OCI-M2 (cell line): ENCODE data around the gene IL22.

Experiments used
- DNase-seq: peaks from one replicate; lab custom pipeline; 2025; ENCODE audit not compliant: unreplicated experiment; lab: John Stamatoyannopoulos, UW

Gene IL22

DNA sequence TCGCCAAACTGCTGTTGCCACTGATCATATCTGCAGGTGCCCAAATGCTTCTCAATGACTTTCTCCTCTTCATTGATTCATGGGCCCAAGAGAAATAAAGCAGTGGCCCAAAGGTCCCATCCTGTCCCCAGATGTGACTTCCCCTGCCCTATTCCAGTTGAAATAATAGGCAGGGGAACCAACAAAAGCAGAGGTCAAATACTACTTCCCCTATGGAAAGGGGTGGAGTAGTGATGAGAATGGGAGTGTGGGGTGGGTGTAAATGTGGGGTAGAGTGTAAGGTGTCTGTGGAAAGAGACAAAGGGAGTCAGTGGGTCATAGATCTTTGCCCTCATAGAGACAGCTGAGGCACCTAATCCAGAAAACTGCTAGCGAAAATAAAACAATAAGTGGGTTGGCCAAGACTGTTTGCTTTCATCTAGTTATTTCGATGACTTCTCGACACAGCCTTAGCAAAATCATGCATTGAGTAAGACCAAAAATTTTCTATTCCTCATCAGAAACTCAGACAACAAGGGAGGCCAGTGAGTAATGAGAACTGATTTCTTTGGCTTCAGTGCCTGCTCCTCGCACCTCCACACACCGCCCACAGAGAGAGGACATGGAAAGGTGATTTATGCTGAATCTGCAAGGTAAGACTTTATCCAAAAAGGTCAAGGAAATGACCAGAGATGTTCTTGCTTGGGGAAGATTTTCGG is 10.9 kb upstream of the IL22 start:
- no peak for DNase-seq

DNA sequence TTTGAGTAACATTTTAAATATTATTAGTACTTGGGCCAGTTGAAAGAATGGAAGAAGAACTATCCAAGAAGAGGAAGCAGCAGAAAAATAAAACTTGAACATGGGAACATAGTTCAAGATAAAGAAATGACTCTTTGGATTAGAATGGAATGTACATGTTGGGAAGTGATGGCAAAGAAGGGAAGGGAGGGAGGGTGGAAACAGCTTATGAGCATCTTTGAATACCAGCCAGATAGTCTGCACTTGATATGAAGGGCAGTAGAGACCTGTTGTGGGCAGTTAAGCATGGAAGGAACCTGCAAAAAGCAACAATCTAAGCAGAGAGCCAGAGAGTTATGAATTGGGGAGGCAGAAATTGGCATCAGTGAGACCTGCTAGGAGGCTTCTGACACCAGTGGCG is 10.0 kb upstream of the IL22 start:
- no peak for DNase-seq

DNA sequence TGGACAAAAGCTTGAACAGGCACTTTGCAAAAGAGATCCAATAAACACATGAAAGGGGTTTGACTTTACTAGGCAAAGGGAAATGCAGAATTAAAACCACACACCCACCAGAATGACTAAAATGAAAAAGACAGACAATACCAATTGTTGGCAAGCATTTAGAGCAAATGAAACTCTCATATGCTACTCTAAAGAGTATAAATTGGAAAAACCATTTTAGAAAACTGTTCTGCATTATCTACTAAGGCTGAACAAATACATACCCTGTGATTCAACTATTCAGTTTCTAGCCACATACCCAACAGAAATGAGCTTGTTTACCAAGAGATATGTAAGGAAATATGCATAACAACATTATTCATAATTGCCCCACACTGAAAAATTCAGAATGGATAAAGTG is 8.5 kb upstream of the IL22 start:
- no peak for DNase-seq

DNA sequence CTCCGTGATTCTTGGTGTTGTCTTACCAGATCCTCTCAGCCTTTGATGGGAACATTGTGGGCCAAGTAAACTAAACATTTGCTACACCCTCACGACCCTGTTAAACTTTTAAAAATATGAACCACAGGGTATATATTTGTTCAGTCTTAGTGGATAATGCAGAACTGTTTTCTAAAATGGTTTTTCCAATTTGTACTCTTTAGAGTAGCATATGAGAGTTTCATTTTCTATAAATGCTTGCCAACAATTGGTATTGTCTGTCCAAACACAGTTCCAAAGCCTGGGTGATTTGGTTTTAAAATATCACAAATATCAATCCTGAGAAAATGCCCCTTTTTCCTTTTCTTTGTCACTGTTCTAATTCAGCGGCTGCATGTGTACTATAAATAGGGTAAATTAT is 6.7 kb upstream of the IL22 start:
- no peak for DNase-seq

DNA sequence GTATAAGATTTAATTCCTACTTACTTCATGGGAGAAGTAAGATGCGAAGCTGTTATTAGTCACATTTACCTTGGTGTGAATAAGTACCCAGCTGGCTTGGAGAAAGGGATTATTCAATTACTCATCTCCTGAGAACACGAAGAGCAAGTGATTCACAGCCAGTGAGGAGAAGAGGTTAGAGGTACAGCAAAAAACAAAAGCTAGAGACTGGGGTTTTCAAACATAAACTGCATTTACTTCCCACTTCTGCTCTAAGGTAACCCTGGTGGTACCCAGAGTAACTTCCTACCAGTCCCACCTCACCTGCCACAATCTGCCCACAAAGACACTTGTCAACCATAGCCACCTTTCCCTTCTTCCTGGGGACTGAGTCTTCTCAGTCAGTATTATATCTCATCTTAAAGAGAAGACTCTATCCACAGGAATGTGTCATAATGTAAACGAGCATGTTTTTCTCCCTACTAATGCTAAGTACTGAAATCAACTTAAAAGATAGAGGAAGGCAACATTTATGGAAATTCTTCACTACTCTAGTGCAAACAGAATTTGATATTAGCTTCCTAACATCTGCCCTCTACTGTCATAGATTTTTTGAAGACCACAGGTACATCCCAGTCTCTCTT is 6.0 kb upstream of the IL22 start:
- no peak for DNase-seq

DNA sequence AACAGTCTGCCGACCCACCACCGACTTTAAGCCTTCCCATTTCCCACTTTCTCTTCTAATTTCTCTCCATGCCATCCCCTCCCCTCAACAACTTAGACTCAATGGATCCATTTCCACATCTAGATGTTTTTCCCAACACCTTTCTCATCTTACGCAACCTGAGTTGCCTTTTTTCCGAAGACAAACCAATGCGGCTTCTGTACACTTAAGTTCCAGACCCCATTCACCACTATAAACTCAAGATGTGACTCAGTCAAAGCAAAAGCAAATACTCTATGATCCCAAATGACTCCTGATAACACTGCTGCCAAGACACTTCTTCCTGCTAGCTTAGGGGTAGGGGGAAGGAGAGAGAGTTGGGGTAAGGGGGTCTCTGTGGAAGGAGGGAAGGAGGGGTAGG is 1.3 kb downstream of the IL22 start:
- no peak for DNase-seq

DNA sequence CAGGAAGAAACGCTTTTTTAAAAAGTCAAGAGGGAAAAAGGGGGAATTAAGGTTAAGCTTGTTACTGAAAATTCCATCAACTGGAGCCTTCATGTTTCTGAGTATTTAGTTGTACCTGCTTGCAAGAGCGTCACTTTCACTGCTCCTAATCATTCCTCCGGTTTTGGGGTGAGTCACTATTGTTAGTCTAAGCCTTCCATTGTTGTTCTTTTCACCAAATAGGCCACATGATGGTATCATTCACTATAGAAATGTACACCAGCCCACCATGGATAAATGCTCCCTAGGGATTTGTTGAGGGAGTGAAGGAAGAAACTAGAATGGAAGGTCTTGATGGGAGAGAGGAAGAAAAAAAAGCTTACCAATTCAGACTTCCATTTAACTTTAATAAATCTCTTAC is 3.0 kb downstream of the IL22 start:
- no peak for DNase-seq

DNA sequence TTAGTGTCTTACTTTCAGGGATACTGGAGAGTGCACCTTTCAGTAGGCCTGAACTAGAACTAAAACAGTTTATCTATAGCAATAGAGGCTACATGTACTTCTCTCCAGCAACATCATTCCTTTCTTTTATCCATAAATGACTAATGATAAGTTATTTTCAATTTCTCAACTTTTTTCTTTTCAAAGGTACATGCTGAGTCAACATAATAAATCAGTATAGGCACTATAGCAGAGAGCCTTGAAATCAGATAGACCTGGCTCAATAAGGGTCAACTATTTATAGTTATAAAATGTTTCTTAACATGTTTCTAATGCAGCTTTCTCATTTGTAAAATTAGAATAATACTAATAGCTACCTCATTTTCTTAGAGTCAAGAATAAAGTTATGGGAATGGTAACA is 5.6 kb downstream of the IL22 start:
- no peak for DNase-seq

DNA sequence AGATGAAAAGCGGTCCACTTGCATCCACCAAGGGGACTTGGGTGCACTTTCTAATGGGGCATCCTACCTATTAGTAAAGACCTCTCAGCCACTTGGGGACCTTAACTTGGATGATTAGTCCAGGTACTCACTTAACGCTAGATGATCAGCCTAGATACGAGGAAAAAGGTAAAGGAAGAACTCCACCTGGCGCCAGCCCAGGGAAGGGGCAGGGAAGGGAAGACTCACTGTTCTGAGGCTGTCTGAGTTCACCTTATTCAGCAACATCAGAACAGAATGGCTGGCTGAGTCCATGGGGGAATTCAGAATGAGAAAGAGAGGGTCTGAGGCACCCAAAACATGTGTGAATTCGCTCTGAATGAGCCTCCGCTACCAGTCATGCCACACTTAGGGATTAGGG is 7.1 kb downstream of the IL22 start:
- DNase-seq, result no peak

DNA sequence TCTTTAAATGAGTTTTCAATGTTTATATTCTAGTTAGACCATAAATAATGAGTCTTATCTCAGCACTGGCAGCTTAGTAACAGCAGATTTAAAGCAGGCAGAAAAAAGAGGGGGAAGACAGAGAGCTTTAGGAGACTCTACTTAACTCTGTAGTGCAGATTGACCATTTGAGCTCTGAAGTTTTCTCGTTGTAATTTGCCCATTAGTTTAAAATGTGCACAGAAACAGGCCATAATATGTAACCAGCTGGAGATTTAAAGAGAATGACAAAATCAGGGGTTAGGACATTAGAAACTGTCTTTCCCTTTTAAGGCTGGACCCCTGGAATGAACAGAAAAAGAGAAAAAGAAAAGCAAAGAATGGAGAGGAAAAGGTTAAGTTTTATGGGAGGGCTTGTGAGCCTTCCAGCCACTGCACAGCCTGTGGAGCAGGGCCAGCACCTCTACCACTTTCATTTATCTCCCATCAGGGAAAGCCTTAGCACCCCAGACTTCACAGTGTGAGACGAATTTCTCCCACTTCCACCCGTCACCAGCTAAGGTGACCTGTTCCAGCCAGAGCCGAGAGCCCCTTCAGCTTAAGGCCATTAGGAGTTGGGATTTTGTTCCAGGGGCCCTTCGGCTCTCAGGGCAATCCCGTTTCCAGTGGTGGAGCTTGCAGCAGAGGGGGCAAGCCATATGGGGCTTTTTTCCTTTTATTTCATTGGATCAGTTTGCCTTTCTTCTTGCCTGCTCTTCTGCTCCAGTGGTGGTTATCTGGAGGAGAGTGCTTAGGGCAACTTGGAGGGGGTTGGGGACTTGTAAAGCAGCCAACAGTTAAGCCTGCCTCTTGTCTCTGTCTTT is 8.0 kb downstream of the IL22 start:
- DNase-seq, result no peak

DNA sequence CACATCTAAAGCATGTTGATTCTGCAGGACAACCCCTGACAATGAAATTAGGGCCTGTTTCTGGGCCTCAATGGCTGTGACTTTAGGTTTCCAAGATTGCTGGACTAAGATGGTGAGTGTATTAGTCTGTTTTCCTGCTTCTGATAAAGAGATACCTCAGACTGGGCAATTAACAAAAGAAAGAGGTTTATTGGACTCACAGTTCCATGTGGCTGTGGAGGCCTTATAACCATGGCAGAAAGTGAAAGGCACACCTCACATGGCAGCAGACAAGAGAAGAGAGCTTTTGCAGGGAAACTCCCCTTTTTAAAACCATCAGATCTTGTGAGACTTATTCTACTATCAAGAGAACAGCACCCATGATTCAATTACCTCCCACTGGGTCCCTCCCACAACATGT is 10.6 kb downstream of the IL22 start:
- no peak for DNase-seq

DNA sequence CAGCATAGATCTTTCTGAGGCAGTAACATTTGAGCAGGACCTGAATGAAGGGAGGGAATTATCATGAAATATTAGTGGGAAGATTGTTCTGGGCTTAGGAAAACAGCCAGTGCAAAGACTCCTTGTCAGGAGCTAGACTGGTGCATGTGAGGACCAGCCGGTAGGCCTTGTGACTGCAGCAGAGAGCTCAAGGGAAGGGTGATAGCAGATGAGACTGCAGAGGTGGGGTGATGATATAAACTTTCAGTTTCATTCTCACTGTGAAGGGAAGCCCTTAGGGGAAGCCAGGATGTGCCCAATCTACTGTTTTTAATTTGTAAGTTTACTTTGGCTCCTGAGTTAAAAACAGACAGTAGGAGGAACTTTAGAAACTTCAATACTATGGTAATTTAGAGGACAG is 12.4 kb downstream of the IL22 start:
- DNase-seq, result no peak

DNA sequence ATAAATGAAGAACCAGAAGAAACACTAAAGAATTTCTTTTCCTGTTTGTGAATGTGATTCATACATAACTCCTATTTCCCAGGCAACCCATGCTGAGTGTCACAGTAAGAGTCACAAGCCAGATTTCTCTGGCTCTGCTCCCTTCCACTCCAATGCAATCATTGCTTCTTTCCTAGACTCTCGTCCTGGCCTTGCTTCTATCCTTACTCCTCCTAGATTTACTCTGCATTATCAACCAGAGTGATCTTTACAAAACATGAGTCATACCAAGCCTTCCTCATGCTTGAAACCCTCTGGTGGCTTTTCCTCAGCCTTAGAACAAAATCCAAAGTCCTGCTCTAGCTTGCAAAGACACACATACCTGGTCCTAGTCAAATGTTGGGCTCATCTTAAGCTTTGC is 13.3 kb downstream of the IL22 start:
- no peak for DNase-seq

DNA sequence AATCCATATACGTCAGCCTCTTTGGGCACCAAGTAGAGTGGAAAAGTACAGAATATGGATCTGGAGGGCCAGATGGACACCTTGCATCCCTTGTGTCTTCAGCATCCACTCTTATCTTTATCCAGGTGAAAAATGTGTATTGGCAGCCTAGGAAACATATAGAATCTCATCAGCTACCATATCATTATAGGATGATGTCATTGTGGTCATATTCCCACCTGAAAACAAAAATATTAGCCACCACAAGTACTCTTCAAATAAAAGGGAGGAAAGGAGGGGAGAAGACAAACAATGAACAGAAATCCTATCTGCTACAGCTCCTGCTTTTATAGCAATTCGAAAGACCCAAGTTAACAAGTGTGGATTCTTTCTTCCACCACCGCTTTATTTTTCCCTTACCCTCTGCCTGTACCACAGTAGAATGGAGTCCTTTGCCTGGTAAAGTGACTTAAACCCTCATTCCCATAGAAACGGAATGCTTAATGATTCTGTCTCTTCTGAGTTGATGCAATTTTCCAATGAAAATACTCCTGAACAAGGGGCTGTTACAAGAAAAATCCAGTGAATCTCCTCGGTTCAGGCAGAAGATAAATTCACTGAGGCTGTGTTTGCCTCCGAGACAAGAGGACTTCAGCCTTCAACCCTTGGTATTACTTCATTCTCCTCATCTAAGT is 14.0 kb downstream of the IL22 start:
- DNase-seq, result no peak

DNA sequence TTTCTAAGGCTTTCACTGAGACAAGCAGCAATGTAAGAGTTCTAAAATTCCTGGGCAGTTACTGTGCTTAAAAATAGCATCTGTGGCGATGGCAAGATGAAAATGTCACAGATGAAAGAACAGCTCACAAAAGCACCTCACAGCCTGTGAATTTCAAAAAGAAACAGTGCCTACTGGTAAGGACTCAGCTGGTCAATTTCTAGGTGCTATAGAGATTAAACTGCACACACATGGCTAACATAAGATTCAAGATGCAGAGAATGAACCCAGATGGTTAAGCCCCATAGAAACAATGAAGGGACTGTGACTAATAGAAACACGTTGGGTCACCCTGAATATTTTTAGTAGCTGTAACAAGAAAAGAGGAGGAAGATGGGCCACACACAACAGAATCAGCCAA is 15.8 kb downstream of the IL22 start:
- DNase-seq, result no peak

DNA sequence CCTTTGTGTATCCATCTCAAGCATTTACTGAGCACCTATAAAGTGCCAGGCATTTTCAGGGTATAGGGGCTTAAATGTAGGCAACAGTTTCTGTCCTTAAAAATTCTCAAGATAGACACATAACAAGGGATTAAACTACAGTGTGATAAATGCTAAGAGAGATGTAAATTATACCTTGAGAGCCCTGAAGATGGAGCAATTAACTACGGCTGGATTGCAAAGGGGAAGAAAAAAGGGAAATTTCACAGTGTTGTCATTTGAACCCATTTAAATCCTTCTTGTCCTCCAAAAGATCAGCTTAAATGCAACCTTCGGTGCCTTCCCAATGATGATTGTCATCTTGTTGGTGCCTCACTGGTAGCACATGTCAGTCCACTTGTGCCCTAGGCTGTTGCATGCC is 16.3 kb downstream of the IL22 start:
- DNase-seq, result no peak

DNA sequence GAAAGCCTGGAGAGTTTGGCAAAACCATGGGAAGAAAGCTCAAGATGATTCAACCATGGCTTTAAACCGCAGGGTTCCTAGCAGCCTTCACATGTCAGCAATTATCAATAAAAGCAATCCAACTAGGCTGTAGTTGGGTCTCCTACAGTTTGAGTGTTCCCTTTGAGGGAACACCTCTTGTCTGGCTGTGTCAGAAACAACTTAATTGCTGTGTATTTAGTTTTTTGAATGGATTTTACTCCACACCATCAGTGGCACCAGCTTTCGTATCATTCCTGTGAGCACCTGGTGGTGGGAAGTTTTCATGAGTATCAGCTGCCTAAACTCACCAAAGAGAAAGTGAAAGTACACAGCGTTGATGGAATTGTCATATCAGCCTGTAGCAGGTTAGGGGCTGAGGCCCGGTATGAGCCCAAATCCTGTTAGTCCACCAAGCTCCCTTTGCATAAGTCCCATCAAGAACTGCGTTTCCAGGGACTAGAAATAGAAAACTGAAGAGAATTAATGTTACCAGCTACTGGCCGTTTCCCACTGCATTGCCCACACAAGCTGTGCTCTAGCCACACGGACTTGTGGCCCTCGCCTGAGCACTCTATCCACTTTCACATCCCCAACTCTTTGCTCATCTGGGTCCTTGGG is 16.9 kb downstream of the IL22 start:
- no peak for DNase-seq

DNA sequence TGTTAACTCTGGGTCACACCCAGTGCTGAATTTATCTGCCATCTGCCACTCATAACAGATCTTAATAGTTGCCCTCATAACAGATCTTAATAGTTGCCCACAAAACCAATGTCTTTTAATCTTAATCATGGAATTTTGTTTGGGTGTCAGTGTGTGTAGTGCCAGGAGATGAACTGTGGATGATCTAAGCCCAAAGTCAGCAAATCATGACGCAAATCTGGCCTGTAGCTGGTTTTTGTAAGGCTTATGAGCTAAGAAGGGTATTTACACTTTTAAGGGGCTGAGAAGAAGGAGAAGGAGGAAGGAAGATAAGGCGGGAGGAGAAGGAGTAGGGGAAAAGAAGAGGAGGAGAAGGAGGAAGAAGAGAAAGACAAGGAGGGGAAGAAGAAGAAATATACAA is 17.8 kb downstream of the IL22 start:
- no peak for DNase-seq

DNA sequence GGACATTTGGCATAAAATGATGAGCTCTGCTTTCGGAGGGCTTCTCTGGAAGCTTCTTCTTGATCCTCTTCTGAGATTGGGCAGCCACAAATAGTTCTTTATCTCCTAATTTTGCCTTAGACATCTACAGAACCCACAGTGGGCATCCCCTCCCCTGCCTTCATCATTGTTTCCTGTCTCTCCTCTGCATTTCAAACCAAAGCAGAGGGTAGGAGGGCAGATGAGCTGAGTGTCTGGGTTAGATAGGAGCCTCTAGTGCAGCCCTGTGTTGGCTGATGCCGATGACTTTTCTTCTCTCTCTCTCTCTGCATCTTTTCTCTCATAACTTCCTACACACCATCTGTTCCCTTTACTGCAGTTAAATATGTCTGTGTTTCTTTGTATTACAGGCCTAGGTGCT is 19.3 kb downstream of the IL22 start:
- no peak for DNase-seq

DNA sequence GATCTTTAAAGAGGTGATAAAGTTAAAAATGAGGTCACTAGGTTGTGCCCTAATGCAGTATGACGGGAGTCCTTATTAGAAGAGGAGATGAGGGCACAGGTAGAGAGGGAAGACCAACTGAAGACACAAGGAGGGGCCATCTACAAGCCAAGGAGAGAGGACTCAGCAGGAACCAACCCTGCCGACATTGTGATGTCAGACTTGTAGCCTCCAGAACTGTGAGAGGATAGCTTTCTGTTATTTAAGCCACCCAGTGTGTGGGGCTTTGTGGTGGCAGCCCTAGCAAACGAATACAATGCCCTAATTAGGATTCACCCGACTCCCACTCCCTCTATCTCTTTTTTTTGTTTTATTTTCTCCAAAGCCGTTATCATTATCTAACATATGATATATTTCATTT is 19.9 kb downstream of the IL22 start:
- no peak for DNase-seq

DNA sequence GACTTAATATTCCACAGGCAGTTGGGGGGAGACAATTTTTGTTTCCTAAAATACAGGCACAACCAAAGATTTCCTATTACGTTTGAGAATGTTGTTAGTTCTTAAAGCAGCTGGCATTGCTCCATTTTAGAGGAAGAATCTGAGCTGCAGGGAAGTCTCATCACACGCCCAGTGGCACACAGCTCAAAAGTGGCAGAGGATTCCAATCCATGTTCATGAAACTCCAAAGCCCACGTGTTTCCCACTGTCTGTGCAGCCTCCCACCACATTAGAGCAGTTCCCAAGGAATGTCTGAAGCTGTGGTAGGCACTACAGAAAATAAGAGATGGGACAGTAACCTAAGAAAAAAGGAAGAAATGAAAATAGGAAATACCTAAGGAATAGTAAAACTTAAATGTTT is 21.7 kb downstream of the IL22 start:
- DNase-seq, result no peak
